Measurements from ENCODE around the gene ANTXR1. TPM values are rescaled to one million over a fixed set of nuclear protein-coding genes. Genes with fewer than 3 reads are reported as not detected.

Gene ANTXR1
- total and polyA plus RNA-seq, 2 donors (not counting 3 experiments of a cell fraction or from before 2014, with no cell fraction given) = 4.2 to 17.3 TPM

DNA sequence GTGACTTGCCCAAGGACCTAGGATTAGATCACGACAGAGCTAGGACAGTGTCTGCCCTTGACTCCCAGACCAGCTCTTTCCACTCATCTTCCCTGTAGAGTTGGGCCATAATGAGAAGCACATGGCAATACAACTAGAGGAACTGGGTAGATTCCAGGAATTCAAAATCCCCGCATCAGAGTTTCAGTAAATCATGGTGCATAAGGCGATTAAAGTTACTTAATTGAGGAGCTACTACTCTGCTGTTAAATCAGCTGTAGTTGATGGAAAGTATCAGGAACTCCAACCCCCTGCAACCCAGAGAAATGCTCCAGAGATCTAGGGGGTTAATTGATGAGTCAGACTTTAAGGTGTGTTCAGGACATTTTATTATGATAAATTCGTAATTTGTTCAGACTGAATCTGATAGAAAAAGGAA, 5.7 kb downstream of the ANTXR1 start:
- dilution Hi-C loops (cut with MboI; ENCODE audit: extremely low pct_ligation_motif_present, low sequenced_read_pairs) = no loop called here
- no TSS peak for BruUV-seq (replicated peaks)
- H3K9me3 ChIP-seq (replicated peaks; ENCODE audit: control insufficient read depth, insufficient read depth, low read length) = no peaks in the 10 kb centered on the region
- H3K27ac ChIP-seq (ENCODE audit: insufficient read depth, low read depth, low read length) = no peak overlapping the region
- no peak overlapping the region for H3K9ac ChIP-seq (replicated peaks; ENCODE audit: extremely low read depth, insufficient read depth, low read length)
- H3K36me3 ChIP-seq (ENCODE audit: control insufficient read depth in 2 of 2, extremely low read depth in 1 of 2, insufficient read depth in 2 of 2, low read length in 2 of 2) = no peaks in the 10 kb centered on the region
- peaks cover 10% of the 10 kb centered on the region for H3K4me1 ChIP-seq (ENCODE audit: control insufficient read depth, extremely low read depth, insufficient read depth, low read length)
- FAIRE-seq (no peak), DNase-seq (ENCODE audit: low read depth, low spot score) (no peak)
- no peaks in the 10 kb centered on the region for H4K20me1 ChIP-seq (replicated peaks; ENCODE audit: control insufficient read depth, extremely low read depth, insufficient read depth, low read length)
- TF ChIP-seq, protein P1, sequence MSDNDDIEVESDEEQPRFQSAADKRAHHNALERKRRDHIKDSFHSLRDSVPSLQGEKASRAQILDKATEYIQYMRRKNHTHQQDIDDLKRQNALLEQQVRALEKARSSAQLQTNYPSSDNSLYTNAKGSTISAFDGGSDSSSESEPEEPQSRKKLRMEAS (IDR thresholded peaks at IDR 0.05; ENCODE audit: insufficient read depth, insufficient read length) = no peak
- TF ChIP-seq EZH2 (IDR thresholded peaks at IDR 0.05; ENCODE audit: borderline replicate concordance, low read depth, low read length, severe bottlenecking) = no peak
- no peak for TF ChIP-seq FOS (IDR thresholded peaks at IDR 0.05; ENCODE audit: borderline replicate concordance, insufficient read depth, low read length)
- TF ChIP-seq JUN (IDR thresholded peaks at IDR 0.05; ENCODE audit: borderline replicate concordance, insufficient read depth, insufficient read length, low read depth) = no peak
- no peak for TF ChIP-seq MYC (IDR thresholded peaks at IDR 0.05; ENCODE audit: low read depth, low read length)
- TF ChIP-seq GATA2 (IDR thresholded peaks at IDR 0.05; ENCODE audit: insufficient read depth, insufficient read length, low read depth, low read length) = no peak
- no peak for TF ChIP-seq POLR2A (IDR thresholded peaks at IDR 0.05; ENCODE audit: low read depth, low read length)
- TF ChIP-seq, protein P2, sequence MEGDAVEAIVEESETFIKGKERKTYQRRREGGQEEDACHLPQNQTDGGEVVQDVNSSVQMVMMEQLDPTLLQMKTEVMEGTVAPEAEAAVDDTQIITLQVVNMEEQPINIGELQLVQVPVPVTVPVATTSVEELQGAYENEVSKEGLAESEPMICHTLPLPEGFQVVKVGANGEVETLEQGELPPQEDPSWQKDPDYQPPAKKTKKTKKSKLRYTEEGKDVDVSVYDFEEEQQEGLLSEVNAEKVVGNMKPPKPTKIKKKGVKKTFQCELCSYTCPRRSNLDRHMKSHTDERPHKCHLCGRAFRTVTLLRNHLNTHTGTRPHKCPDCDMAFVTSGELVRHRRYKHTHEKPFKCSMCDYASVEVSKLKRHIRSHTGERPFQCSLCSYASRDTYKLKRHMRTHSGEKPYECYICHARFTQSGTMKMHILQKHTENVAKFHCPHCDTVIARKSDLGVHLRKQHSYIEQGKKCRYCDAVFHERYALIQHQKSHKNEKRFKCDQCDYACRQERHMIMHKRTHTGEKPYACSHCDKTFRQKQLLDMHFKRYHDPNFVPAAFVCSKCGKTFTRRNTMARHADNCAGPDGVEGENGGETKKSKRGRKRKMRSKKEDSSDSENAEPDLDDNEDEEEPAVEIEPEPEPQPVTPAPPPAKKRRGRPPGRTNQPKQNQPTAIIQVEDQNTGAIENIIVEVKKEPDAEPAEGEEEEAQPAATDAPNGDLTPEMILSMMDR (IDR thresholded peaks at IDR 0.05; ENCODE audit: extremely low read depth in 1 of 2, insufficient read depth in 1 of 2, low read depth in 1 of 2, low read length in 2 of 2) = no peak
- TF ChIP-seq POLR2AphosphoS5 (IDR thresholded peaks at IDR 0.05; ENCODE audit: insufficient read depth, low read depth, low read length) = no peak
- CTCF ChIA-PET = interaction anchor here (1.2 kb wide), 2 partner anchors 32 to 93 kb away, joined by 3 read pairs; no protein-coding TSS in a partner anchor
- no peaks in the 10 kb centered on the region for H3K79me2 ChIP-seq (ENCODE audit: control insufficient read depth, insufficient read depth, low read length)
- no peak overlapping the region for H3K4me3 ChIP-seq (replicated peaks in 1 of 3; ENCODE audit: insufficient read depth in 1 of 3, low read depth in 1 of 3, low read length in 3 of 3)
- H3K4me2 ChIP-seq (ENCODE audit: insufficient read depth, low read length) = no peak overlapping the region
- H2AFZ ChIP-seq (ENCODE audit: low read depth, low read length) = no peak overlapping the region
- intact Hi-C loops (cut with micrococcal nuclease) = no loop called here
- H3K9me1 ChIP-seq (replicated peaks; ENCODE audit: control insufficient read depth, extremely low read depth, insufficient read depth, low read length) = no peaks in the 10 kb centered on the region
- H3K27me3 ChIP-seq (ENCODE audit: control insufficient read depth in 2 of 2, insufficient read depth in 2 of 2, low read length in 2 of 2) = peaks cover 7 to 11% of the 10 kb centered on the region in 2 experiments
- POLR2A ChIA-PET = no interaction called here
